Activated naive CD8-positive, alpha-beta T cell treated with anti-CD3 and anti-CD28 coated beads, Interleukin-2, amount 50 U/mL, for 24 hours (primary cell): ENCODE results near the gene MTHFS.

Source experiments
- ATAC-seq: fragments of 150-1000 bp; cut with Tn5 transposase; one replicate; pipeline ENCODE4 v1.10.0; 2021
- DNase-seq: peaks from one replicate; pipeline ENCODE4 v3.0.0; 2021
- H3K27ac Mint-ChIP-seq: one replicate; pipeline ENCODE4 v1.8.0; 2021; ENCODE audit warnings: mild to moderate bottlenecking, mixed read lengths
- H3K27me3 Mint-ChIP-seq: one replicate; pipeline ENCODE4 v1.8.0; 2021; ENCODE audit warnings: mixed read lengths
- H3K36me3 Mint-ChIP-seq: one replicate; pipeline ENCODE4 v1.8.0; 2021; ENCODE audit warnings: low read depth, mixed read lengths
- H3K4me1 Mint-ChIP-seq: one replicate; pipeline ENCODE4 v1.8.0; 2021; ENCODE audit warnings: mixed read lengths
- H3K4me3 Mint-ChIP-seq: one replicate; pipeline ENCODE4 v1.8.0; 2021; ENCODE audit warnings: mild to moderate bottlenecking, moderate library complexity, mixed read lengths
- H3K9me3 Mint-ChIP-seq: one replicate; pipeline ENCODE4 v1.8.0; 2021; ENCODE audit warnings: mixed read lengths

Gene MTHFS

GRCh38 chr15:79829950-79830349 is 66.9 kb downstream of the MTHFS start:
- H3K27ac Mint-ChIP-seq, result no peak overlapping the region
- H3K27me3 Mint-ChIP-seq, result no peaks in the 10 kb centered on the region
- DNase-seq, result no peak
- no peak for ATAC-seq
- no peak overlapping the region for H3K4me3 Mint-ChIP-seq
- H3K4me1 Mint-ChIP-seq, result no peaks in the 10 kb centered on the region
- H3K36me3 Mint-ChIP-seq, result peaks cover 3% of the 10 kb centered on the region
- H3K9me3 Mint-ChIP-seq, result peaks cover 4% of the 10 kb centered on the region

GRCh38 chr15:79828447-79828846 is 68.4 kb downstream of the MTHFS start:
- ATAC-seq, result no peak
- H3K27ac Mint-ChIP-seq, result no peak overlapping the region
- DNase-seq, result no peak
- peaks cover under 1% of the 10 kb centered on the region for H3K36me3 Mint-ChIP-seq
- no peaks in the 10 kb centered on the region for H3K4me1 Mint-ChIP-seq
- H3K4me3 Mint-ChIP-seq, result no peak overlapping the region
- peaks cover 4% of the 10 kb centered on the region for H3K9me3 Mint-ChIP-seq
- no peaks in the 10 kb centered on the region for H3K27me3 Mint-ChIP-seq

- Mint-ChIP-seq H3K4me3 (no peak overlapping the region), H3K27me3 (no peaks in the 10 kb centered on the region), H3K27ac (no peak overlapping the region), H3K36me3 (no peaks in the 10 kb centered on the region), H3K9me3 (peaks cover 4% of the 10 kb centered on the region), H3K4me1 (no peaks in the 10 kb centered on the region)
- no peak for DNase-seq
- no peak for ATAC-seq
Observed at GRCh38 chr15:79826800-79827199, 70.0 kb downstream of the MTHFS start.

DNA sequence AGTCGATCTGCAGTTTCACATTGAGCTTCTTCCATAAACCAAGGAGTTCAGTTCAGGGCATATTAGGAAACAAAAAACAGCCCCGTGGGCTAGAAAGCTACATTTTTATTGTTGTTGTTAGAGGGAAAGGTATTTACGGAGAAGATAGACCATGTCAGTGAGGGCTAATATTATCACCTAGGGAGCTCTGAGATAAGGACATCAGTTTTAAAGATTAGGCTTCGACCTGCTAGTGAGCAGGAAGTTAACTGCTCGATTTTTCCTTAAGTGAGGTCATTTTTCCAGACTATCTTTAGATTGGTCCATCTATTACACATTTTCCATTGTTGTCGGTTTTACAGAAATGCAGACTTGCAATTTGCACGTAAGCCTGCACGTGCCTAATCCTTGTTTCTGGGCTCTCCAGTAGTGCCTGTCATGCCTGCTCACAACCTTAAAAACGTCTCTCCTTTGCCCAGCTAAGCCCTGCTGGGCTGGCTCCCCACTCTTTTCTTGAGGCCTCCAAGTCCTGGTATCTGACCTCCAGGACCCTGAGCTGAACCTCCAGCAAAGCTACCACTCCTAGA is 72.6 kb downstream of the MTHFS start:
- ATAC-seq, result no peak
- H3K4me1 Mint-ChIP-seq, result no peaks in the 10 kb centered on the region
- no peak for DNase-seq
- peaks cover 2% of the 10 kb centered on the region for H3K36me3 Mint-ChIP-seq
- no peak overlapping the region for H3K4me3 Mint-ChIP-seq
- H3K9me3 Mint-ChIP-seq, result peaks cover 14% of the 10 kb centered on the region
- H3K27me3 Mint-ChIP-seq, result no peaks in the 10 kb centered on the region
- no peak overlapping the region for H3K27ac Mint-ChIP-seq

GRCh38 chr15:79820820-79821219 is 76.0 kb downstream of the MTHFS start:
- no peaks in the 10 kb centered on the region for H3K4me1 Mint-ChIP-seq
- H3K27me3 Mint-ChIP-seq, result no peaks in the 10 kb centered on the region
- ATAC-seq (no peak), DNase-seq (no peak)
- peaks cover 2% of the 10 kb centered on the region for H3K36me3 Mint-ChIP-seq
- H3K27ac Mint-ChIP-seq, result no peak overlapping the region
- H3K4me3 Mint-ChIP-seq, result no peak overlapping the region
- H3K9me3 Mint-ChIP-seq, result peaks cover 10% of the 10 kb centered on the region

- Mint-ChIP-seq H3K27ac (no peak overlapping the region), H3K9me3 (peaks cover 10% of the 10 kb centered on the region), H3K4me1 (no peaks in the 10 kb centered on the region), H3K36me3 (peaks cover 2% of the 10 kb centered on the region), H3K4me3 (no peak overlapping the region), H3K27me3 (no peaks in the 10 kb centered on the region)
- ATAC-seq, result no peak
- DNase-seq, result no peak
Observed at GRCh38 chr15:79820176-79820575, 76.6 kb downstream of the MTHFS start.

DNA sequence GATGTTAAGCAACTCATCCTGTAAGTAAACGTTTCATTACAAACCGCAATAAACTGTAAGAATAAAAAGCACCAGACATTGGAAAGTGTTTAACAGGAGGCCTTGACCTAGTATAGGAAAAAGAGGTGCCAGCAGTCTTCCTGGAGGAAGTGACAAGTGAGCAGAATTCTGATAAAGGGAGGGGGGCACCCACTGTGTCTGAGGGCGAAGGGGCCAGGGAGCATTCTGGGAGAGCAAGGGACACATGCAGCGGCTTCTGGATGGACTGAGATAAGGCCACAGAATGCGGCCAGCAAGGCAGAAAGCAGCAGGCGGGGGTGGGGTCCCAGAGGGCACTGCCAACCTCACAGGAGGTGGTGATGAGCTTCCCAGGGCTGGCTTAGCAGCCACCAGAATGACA is 80.2 kb downstream of the MTHFS start:
- Mint-ChIP-seq H3K4me3 (no peak overlapping the region), H3K36me3 (peaks cover 2% of the 10 kb centered on the region), H3K27me3 (no peaks in the 10 kb centered on the region), H3K27ac (no peak overlapping the region), H3K9me3 (peaks cover 10% of the 10 kb centered on the region), H3K4me1 (no peaks in the 10 kb centered on the region)
- ATAC-seq (no peak), DNase-seq (no peak)

GRCh38 chr15:79815468-79815867 is 81.3 kb downstream of the MTHFS start:
- Mint-ChIP-seq H3K9me3 (peaks cover 4% of the 10 kb centered on the region), H3K4me1 (no peaks in the 10 kb centered on the region), H3K27me3 (no peaks in the 10 kb centered on the region), H3K36me3 (peaks cover 2% of the 10 kb centered on the region), H3K27ac (no peak overlapping the region), H3K4me3 (no peak overlapping the region)
- ATAC-seq (no peak), DNase-seq (no peak)

GRCh38 chr15:79812541-79812940 is 84.3 kb downstream of the MTHFS start:
- H3K27ac Mint-ChIP-seq, result no peak overlapping the region
- ATAC-seq (no peak), DNase-seq (no peak)
- no peaks in the 10 kb centered on the region for H3K27me3 Mint-ChIP-seq
- H3K36me3 Mint-ChIP-seq, result no peaks in the 10 kb centered on the region
- no peak overlapping the region for H3K4me3 Mint-ChIP-seq
- no peaks in the 10 kb centered on the region for H3K4me1 Mint-ChIP-seq
- no peaks in the 10 kb centered on the region for H3K9me3 Mint-ChIP-seq

- Mint-ChIP-seq H3K9me3 (no peaks in the 10 kb centered on the region), H3K4me3 (no peak overlapping the region), H3K27me3 (peaks cover 2% of the 10 kb centered on the region), H3K27ac (no peak overlapping the region), H3K36me3 (no peaks in the 10 kb centered on the region), H3K4me1 (no peaks in the 10 kb centered on the region)
- ATAC-seq, result no peak
- DNase-seq, result no peak
Observed at GRCh38 chr15:79811406-79812405, 85.1 kb downstream of the MTHFS start.

- no peak for DNase-seq
- no peak for ATAC-seq
- Mint-ChIP-seq H3K27me3 (peaks cover 4% of the 10 kb centered on the region), H3K9me3 (no peaks in the 10 kb centered on the region), H3K36me3 (no peaks in the 10 kb centered on the region), H3K4me1 (no peaks in the 10 kb centered on the region), H3K4me3 (no peak overlapping the region), H3K27ac (no peak overlapping the region)
Observed at GRCh38 chr15:79804838-79805237, 92.0 kb downstream of the MTHFS start.

DNA sequence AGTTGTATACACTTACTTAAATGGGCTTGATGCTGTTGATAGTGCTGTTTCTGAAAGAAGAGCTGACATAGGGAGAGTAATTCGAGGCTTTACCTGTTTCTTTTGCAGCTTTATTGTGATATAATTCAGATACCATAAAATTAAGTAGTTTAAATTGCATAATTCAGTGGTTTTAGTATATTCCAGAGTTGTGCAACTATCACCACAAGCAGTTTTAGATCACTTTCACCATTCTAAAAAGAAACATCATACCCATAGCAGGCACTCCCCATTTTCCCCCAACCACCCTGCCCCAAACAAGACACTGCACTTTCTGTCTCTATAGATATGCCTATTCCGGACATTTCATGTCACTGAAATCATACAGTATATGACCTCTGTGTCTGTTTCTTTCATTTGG is 98.5 kb downstream of the MTHFS start:
- ATAC-seq, result no peak
- no peak for DNase-seq
- Mint-ChIP-seq H3K36me3 (no peaks in the 10 kb centered on the region), H3K9me3 (no peaks in the 10 kb centered on the region), H3K27ac (no peak overlapping the region), H3K4me1 (no peaks in the 10 kb centered on the region), H3K27me3 (no peaks in the 10 kb centered on the region), H3K4me3 (no peak overlapping the region)
